C4-2B (cell line): ENCODE measurements around the gene RYK.
A peak's percentile ranks its signal among the peaks of the same experiment; 100 is the strongest.
"Not testable (repeated sequence)": the region's sequence is repeated elsewhere in the genome, so short reads cannot be mapped to it uniquely, and the experiment has no call there.

Experiments used
- H3K27ac ChIP-seq: fragments of 450-650 bp; 2 replicates; pipeline ENCODE4 v1.5.1; 2017
- CTCF ChIP-seq: fragments of 450-650 bp; conservative IDR thresholded peaks from 2 replicates; pipeline ENCODE4 v1.5.1; 2017; ENCODE audit warnings: mild to moderate bottlenecking
- ZFX ChIP-seq: fragments of 450-650 bp; IDR thresholded peaks from 2 replicates; pipeline ENCODE4 v1.6.1; 2017

The RYK gene

GRCh38 chr3:134228479-134228878 is 22.2 kb downstream of the RYK start:
- no peak for TF ChIP-seq ZFX
- TF ChIP-seq CTCF, result no peak
- no peak overlapping the region for H3K27ac ChIP-seq

GRCh38 chr3:134228035-134228434 is 22.6 kb downstream of the RYK start:
- peak overlapping the region; percentile 17; the same call in 1 of the 2 replicates for H3K27ac ChIP-seq
- TF ChIP-seq CTCF, result no peak
- TF ChIP-seq ZFX, result no peak

- peak; percentile 55 for TF ChIP-seq CTCF
- not testable (repeated sequence) for H3K27ac ChIP-seq
Measured at GRCh38 chr3:134224796-134225156, 25.9 kb downstream of the RYK start.

DNA sequence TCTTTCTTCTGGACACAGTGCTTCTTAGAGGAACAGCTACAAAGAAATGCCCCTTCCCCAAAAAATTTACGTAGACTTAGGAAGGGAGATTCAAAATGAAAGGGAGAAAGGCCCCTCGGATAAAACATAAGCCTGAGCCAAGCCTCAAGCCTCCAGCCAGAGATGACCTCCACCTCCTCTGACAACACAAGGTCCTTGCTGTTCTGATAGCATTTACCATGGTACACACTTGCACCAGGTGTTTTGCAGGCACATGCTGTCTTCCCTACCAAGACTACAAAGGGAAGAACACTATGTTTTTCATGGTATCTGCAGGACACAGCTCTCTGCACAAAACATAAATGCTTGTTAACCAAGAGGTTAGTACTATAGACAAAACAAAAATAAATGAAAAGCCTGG is 27.8 kb downstream of the RYK start:
- TF ChIP-seq CTCF (no peak), ZFX (no peak)
- no peak overlapping the region for H3K27ac ChIP-seq

DNA sequence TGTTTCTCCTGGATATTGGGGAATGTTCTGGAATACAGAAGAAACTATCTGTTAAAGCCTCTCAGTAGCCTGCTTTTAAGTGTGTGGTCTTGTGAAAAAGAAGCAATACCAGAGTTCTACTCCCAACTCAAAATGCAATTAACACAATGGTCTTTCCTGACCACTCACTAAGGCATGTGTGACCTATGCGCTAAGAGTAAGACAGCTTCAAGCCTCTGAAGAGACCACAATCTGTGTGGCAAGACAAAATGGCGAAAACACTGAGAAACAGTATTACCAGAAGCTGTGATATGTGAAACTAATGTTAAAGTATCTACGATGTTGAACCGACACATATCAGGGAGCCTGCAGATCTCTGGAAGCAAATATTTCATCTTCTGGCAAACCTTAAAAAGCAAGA is 33.8 kb downstream of the RYK start:
- no peak for TF ChIP-seq ZFX
- TF ChIP-seq CTCF, result no peak

GRCh38 chr3:134216191-134216764 is 34.4 kb downstream of the RYK start:
- TF ChIP-seq CTCF, result no peak
- no peak for TF ChIP-seq ZFX
- no peak overlapping the region for H3K27ac ChIP-seq

More for the DNA sequence above, 33.8 kb downstream of the RYK start:
- H3K27ac ChIP-seq, result no peak overlapping the region

DNA sequence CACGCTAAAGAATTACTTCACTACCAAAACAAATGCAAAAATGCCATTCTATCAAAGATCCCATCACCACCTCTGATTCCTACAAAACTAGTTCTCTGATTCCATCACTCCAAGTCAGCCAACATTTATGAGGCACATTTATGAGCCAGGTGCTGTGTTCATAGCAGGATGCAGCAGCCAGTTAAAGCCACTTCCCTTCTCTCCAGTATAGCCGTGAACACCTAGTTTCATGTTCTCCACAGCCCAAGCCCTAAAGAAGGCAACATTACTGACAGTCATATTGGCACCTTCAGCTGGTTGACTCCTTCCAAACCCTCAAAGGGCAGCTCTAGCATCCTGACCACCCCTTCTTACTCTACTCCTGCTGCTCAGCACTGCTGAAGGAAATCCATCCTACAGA is 36.4 kb downstream of the RYK start:
- peak overlapping the region; percentile 12; the same call in 1 of the 2 replicates for H3K27ac ChIP-seq
- TF ChIP-seq CTCF, result no peak
- TF ChIP-seq ZFX, result no peak
